WTC11 (cell line): Measurements from ENCODE around the gene WWP2. TPM values are rescaled to one million over a fixed set of nuclear protein-coding genes. Genes with fewer than 3 reads are reported as not detected.

ENCODE experiments used
- ATAC-seq: fragments of 200-7000 bp; cut with Tn5 transposase; 2 replicates; pipeline ENCODE4 v1.10.0; 2021; ENCODE audit warnings: mild to moderate bottlenecking, moderate library complexity
- CTCF ChIA-PET: fragments of 300-600 bp; sonication (Branson Sonifier 250); formaldehyde crosslinking; loops from one replicate; lab custom pipeline; 2021; ENCODE audit warnings: antibody characterized with exemption; lab: Charles Lee
- POLR2A ChIA-PET: fragments of 350-600 bp; sonication (Branson Sonifier 250); formaldehyde crosslinking; loops from one replicate; lab custom pipeline; 2021; ENCODE audit warnings: antibody characterized with exemption; lab: Charles Lee
- DNase-seq: peaks from one replicate; pipeline ENCODE4 v3.0.0; 2021; ENCODE audit warnings: low spot score
- H3K27ac Mint-ChIP-seq: 2 replicates; pipeline ENCODE4 v1.8.0; 2021; ENCODE audit warnings: mixed read lengths
- H3K27me3 Mint-ChIP-seq: 2 replicates; pipeline ENCODE4 v1.8.0; 2021; ENCODE audit warnings: low read depth, mild to moderate bottlenecking, moderate library complexity, mixed read lengths
- H3K36me3 Mint-ChIP-seq: 2 replicates; pipeline ENCODE4 v1.8.0; 2021; ENCODE audit warnings: mixed read lengths
- H3K4me1 Mint-ChIP-seq: 2 replicates; pipeline ENCODE4 v1.8.0; 2022; ENCODE audit warnings: mixed read lengths
- H3K4me3 Mint-ChIP-seq: 2 replicates; pipeline ENCODE4 v1.8.0; 2021; ENCODE audit warnings: mild to moderate bottlenecking, moderate library complexity, mixed read lengths
- H3K9me3 Mint-ChIP-seq: 2 replicates; pipeline ENCODE4 v1.8.0; 2021; ENCODE audit warnings: mixed read lengths
- AFF4 ChIP-seq: sonication (generic); formaldehyde crosslinking; IDR thresholded peaks from 2 replicates; pipeline ENCODE4 v1.8.1; 2023; ENCODE audit warnings: mild to moderate bottlenecking, missing genetic modification reagents, borderline replicate concordance
- GTF2I ChIP-seq: fragments of 250-450 bp; sonication (Bioruptor Pico); conservative IDR thresholded peaks from 2 replicates; pipeline ENCODE4 v1.4.0; 2021; ENCODE audit warnings: mild to moderate bottlenecking
- HMGA2 ChIP-seq: fragments of 250-450 bp; sonication (Bioruptor Pico); IDR thresholded peaks from 2 replicates; pipeline ENCODE4 v1.4.0; 2021; ENCODE audit warnings: mild to moderate bottlenecking, moderate library complexity
- IRF2 ChIP-seq: sonication (generic); formaldehyde crosslinking; IDR thresholded peaks from 2 replicates; pipeline ENCODE4 v1.8.0; 2022; ENCODE audit warnings: low read depth, missing genetic modification reagents, borderline replicate concordance
- JUN ChIP-seq: sonication (generic); formaldehyde crosslinking; IDR thresholded peaks from 2 replicates; pipeline ENCODE4 v1.8.0; 2023; ENCODE audit warnings: mild to moderate bottlenecking, missing genetic modification reagents
- MYBL2 ChIP-seq: sonication (generic); formaldehyde crosslinking; IDR thresholded peaks from 2 replicates; pipeline ENCODE4 v1.8.1; 2023; ENCODE audit warnings: mild to moderate bottlenecking, moderate library complexity, missing genetic modification reagents
- NFE2L1 ChIP-seq: sonication (generic); formaldehyde crosslinking; IDR thresholded peaks from 2 replicates; pipeline ENCODE4 v1.8.1; 2023; ENCODE audit warnings: missing genetic modification reagents
- NR3C1 ChIP-seq: sonication (generic); formaldehyde crosslinking; conservative IDR thresholded peaks from 2 replicates; pipeline ENCODE4 v1.8.1; 2023; ENCODE audit warnings: low read depth, mild to moderate bottlenecking, missing genetic modification reagents
- OVOL2 ChIP-seq: fragments of 250-450 bp; sonication (Bioruptor Pico); IDR thresholded peaks from 2 replicates; pipeline ENCODE4 v1.9.0; 2021; ENCODE audit warnings: mild to moderate bottlenecking, borderline replicate concordance
- RELA ChIP-seq: sonication (generic); formaldehyde crosslinking; IDR thresholded peaks from 2 replicates; pipeline ENCODE4 v1.8.1; 2022; ENCODE audit warnings: missing genetic modification reagents, mild to moderate bottlenecking, borderline replicate concordance
- SOX15 ChIP-seq: fragments of 250-450 bp; sonication (Bioruptor Pico); IDR thresholded peaks from 2 replicates; pipeline ENCODE4 v1.9.0; 2021; ENCODE audit warnings: mild to moderate bottlenecking
- SP1 ChIP-seq: sonication (generic); formaldehyde crosslinking; conservative IDR thresholded peaks from 2 replicates; pipeline ENCODE4 v1.8.1; 2022; ENCODE audit warnings: missing genetic modification reagents
- STAT6 ChIP-seq: sonication (generic); formaldehyde crosslinking; conservative IDR thresholded peaks from 2 replicates; pipeline ENCODE4 v1.8.1; 2023; ENCODE audit warnings: mild to moderate bottlenecking, low read depth, missing genetic modification reagents, moderate library complexity
- TCF7 ChIP-seq: sonication (generic); formaldehyde crosslinking; IDR thresholded peaks from 2 replicates; pipeline ENCODE4 v1.8.0; 2022; ENCODE audit warnings: mild to moderate bottlenecking, low read depth, missing genetic modification reagents, moderate library complexity
- TP53 ChIP-seq: sonication (generic); formaldehyde crosslinking; IDR thresholded peaks from 2 replicates; pipeline ENCODE4 v1.8.1; 2023; ENCODE audit warnings: mild to moderate bottlenecking, missing genetic modification reagents
- ZNF263 ChIP-seq: sonication (generic); formaldehyde crosslinking; IDR thresholded peaks from 2 replicates; pipeline ENCODE4 v1.8.1; 2022; ENCODE audit warnings: low read depth, mild to moderate bottlenecking, moderate library complexity, missing genetic modification reagents
- ZNF317 ChIP-seq: sonication (generic); formaldehyde crosslinking; IDR thresholded peaks from 2 replicates; pipeline ENCODE4 v1.8.1; 2023; ENCODE audit warnings: low read depth, mild to moderate bottlenecking, moderate library complexity, missing genetic modification reagents, borderline replicate concordance
- ZNF396 ChIP-seq: fragments of 250-450 bp; sonication (Bioruptor Pico); IDR thresholded peaks from 2 replicates; pipeline ENCODE4 v1.8.0; 2021; ENCODE audit warnings: mild to moderate bottlenecking, moderate library complexity, borderline replicate concordance
- total RNA-seq: library from RNA; stranded (reverse); gene quantifications from 3 replicates; pipeline ENCODE4 v1.2.3, GENCODE V29; 2021
- TF ChIP-seq, protein P1 (sequence below): fragments of 250-450 bp; sonication (Bioruptor Pico); IDR thresholded peaks from 2 replicates; pipeline ENCODE4 v1.8.0; 2021; ENCODE audit warnings: mild to moderate bottlenecking
- TF ChIP-seq, protein P2 (sequence below): sonication (generic); formaldehyde crosslinking; IDR thresholded peaks from 2 replicates; pipeline ENCODE4 v1.8.0; 2023; ENCODE audit warnings: missing genetic modification reagents
- TF ChIP-seq, protein P3 (sequence below): fragments of 250-450 bp; sonication (Bioruptor Pico); IDR thresholded peaks from 2 replicates; pipeline ENCODE4 v1.9.0; 2021; ENCODE audit warnings: mild to moderate bottlenecking, borderline replicate concordance
- TF ChIP-seq, protein P4 (sequence below): sonication (generic); formaldehyde crosslinking; IDR thresholded peaks from 2 replicates; pipeline ENCODE4 v1.8.1; 2022; ENCODE audit warnings: missing genetic modification reagents, borderline replicate concordance

WWP2 gene
- total RNA-seq, 1 experiment from 2014 or later = 39.1 TPM

DNA sequence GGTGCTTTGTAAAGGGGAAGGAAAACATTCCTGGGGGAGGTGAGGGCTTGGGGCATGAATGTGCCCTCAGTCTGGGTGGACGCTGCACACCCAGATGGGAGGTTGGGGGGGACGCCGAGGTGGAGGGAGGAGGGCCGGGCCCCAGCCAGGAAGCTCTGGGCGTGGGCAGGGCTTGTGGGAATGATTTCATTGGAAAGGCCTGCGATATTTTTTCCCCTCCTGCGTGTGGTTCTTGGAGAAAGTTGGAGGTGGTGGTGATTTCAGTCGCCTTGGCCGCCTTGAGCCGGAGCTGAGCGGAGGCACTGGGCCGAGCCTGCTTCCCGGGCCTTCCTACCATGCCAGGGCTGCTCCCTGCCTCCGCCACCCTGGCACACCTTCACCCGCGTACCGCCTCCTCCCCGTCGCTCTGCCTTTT is 162.7 kb downstream of the WWP2 start:
- H3K4me3 Mint-ChIP-seq = no peak overlapping the region
- ChIA-PET CTCF (interaction anchor here (1.9 kb wide), 1 partner anchor 129 kb away, joined by 5 read pairs; no protein-coding TSS in a partner anchor), POLR2A (no interaction called here)
- TF ChIP-seq, protein P1, sequence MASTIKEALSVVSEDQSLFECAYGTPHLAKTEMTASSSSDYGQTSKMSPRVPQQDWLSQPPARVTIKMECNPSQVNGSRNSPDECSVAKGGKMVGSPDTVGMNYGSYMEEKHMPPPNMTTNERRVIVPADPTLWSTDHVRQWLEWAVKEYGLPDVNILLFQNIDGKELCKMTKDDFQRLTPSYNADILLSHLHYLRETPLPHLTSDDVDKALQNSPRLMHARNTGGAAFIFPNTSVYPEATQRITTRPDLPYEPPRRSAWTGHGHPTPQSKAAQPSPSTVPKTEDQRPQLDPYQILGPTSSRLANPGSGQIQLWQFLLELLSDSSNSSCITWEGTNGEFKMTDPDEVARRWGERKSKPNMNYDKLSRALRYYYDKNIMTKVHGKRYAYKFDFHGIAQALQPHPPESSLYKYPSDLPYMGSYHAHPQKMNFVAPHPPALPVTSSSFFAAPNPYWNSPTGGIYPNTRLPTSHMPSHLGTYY (CRISPR knock-in tag) = no peak
- TF ChIP-seq SP1 (CRISPR knock-in tag) (no peak), OVOL2 (CRISPR knock-in tag) (no peak), SOX15 (CRISPR knock-in tag) (no peak), ZNF396 (no peak), RELA (CRISPR knock-in tag) (no peak), ZNF263 (CRISPR knock-in tag) (no peak), TCF7 (CRISPR knock-in tag) (no peak), NR3C1 (CRISPR knock-in tag) (no peak), HMGA2 (CRISPR knock-in tag) (no peak), TP53 (CRISPR knock-in tag) (no peak)
- TF ChIP-seq, protein P2, sequence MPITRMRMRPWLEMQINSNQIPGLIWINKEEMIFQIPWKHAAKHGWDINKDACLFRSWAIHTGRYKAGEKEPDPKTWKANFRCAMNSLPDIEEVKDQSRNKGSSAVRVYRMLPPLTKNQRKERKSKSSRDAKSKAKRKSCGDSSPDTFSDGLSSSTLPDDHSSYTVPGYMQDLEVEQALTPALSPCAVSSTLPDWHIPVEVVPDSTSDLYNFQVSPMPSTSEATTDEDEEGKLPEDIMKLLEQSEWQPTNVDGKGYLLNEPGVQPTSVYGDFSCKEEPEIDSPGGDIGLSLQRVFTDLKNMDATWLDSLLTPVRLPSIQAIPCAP (CRISPR knock-in tag) = no peak
- TF ChIP-seq, protein P3, sequence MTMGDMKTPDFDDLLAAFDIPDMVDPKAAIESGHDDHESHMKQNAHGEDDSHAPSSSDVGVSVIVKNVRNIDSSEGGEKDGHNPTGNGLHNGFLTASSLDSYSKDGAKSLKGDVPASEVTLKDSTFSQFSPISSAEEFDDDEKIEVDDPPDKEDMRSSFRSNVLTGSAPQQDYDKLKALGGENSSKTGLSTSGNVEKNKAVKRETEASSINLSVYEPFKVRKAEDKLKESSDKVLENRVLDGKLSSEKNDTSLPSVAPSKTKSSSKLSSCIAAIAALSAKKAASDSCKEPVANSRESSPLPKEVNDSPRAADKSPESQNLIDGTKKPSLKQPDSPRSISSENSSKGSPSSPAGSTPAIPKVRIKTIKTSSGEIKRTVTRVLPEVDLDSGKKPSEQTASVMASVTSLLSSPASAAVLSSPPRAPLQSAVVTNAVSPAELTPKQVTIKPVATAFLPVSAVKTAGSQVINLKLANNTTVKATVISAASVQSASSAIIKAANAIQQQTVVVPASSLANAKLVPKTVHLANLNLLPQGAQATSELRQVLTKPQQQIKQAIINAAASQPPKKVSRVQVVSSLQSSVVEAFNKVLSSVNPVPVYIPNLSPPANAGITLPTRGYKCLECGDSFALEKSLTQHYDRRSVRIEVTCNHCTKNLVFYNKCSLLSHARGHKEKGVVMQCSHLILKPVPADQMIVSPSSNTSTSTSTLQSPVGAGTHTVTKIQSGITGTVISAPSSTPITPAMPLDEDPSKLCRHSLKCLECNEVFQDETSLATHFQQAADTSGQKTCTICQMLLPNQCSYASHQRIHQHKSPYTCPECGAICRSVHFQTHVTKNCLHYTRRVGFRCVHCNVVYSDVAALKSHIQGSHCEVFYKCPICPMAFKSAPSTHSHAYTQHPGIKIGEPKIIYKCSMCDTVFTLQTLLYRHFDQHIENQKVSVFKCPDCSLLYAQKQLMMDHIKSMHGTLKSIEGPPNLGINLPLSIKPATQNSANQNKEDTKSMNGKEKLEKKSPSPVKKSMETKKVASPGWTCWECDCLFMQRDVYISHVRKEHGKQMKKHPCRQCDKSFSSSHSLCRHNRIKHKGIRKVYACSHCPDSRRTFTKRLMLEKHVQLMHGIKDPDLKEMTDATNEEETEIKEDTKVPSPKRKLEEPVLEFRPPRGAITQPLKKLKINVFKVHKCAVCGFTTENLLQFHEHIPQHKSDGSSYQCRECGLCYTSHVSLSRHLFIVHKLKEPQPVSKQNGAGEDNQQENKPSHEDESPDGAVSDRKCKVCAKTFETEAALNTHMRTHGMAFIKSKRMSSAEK (CRISPR knock-in tag) = no peak
- ATAC-seq = no peak
- H3K4me1 Mint-ChIP-seq = peaks cover 31% of the 10 kb centered on the region
- no peaks in the 10 kb centered on the region; the same call in 1 of the 2 replicates for H3K36me3 Mint-ChIP-seq
- H3K27ac Mint-ChIP-seq = peak overlapping the region; percentile 69
- DNase-seq = no peak
- no peaks in the 10 kb centered on the region for H3K27me3 Mint-ChIP-seq
- H3K9me3 Mint-ChIP-seq = no peaks in the 10 kb centered on the region

- H3K27ac Mint-ChIP-seq = peak overlapping the region; percentile 69
- H3K4me3 Mint-ChIP-seq = no peak overlapping the region
- TF ChIP-seq NFE2L1 (CRISPR knock-in tag) (no peak), HMGA2 (CRISPR knock-in tag) (no peak), GTF2I (no peak), JUN (CRISPR knock-in tag) (no peak), ZNF317 (CRISPR knock-in tag) (no peak), MYBL2 (no peak), AFF4 (CRISPR knock-in tag) (no peak), STAT6 (CRISPR knock-in tag) (no peak), IRF2 (CRISPR knock-in tag) (no peak)
- TF ChIP-seq, protein P4, sequence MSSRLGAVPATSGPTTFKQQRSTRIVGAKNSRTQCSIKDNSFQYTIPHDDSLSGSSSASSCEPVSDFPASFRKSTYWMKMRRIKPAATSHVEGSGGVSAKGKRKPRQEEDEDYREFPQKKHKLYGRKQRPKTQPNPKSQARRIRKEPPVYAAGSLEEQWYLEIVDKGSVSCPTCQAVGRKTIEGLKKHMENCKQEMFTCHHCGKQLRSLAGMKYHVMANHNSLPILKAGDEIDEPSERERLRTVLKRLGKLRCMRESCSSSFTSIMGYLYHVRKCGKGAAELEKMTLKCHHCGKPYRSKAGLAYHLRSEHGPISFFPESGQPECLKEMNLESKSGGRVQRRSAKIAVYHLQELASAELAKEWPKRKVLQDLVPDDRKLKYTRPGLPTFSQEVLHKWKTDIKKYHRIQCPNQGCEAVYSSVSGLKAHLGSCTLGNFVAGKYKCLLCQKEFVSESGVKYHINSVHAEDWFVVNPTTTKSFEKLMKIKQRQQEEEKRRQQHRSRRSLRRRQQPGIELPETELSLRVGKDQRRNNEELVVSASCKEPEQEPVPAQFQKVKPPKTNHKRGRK (CRISPR knock-in tag) = no peak
Observed at GRCh38 chr16:69925311-69925710, 163.2 kb downstream of the WWP2 start.

More at GRCh38 chr16:69925311-69925710, 163.2 kb downstream of the WWP2 start:
- ChIA-PET POLR2A (no interaction called here), CTCF (interaction anchor here (1.9 kb wide), 1 partner anchor 130 kb away, joined by 5 read pairs; no protein-coding TSS in a partner anchor)
- no peaks in the 10 kb centered on the region; the same call in 1 of the 2 replicates for H3K36me3 Mint-ChIP-seq
- H3K4me1 Mint-ChIP-seq = peaks cover 31% of the 10 kb centered on the region
- no peaks in the 10 kb centered on the region for H3K9me3 Mint-ChIP-seq
- DNase-seq (no peak), ATAC-seq (no peak)
- no peaks in the 10 kb centered on the region for H3K27me3 Mint-ChIP-seq
